HG03066 (cell line): Measurements from ENCODE around the gene RCE1.

Experiments
- ATAC-seq: cut with Tn5 transposase; IDR thresholded peaks from one replicate; pipeline ENCODE4 v1.9.1; 2021; ENCODE audit warnings: low read depth; ENCODE audit not compliant: unreplicated experiment

The RCE1 gene

GRCh38 chr11:66883016-66883965 is 40.0 kb downstream of the RCE1 start:
- ATAC-seq = no peak

GRCh38 chr11:66884443-66884842 is 41.2 kb downstream of the RCE1 start:
- ATAC-seq = no peak

GRCh38 chr11:66885469-66885868 is 42.2 kb downstream of the RCE1 start:
- no peak for ATAC-seq

GRCh38 chr11:66885950-66886440 is 42.8 kb downstream of the RCE1 start:
- no peak for ATAC-seq

GRCh38 chr11:66886671-66887221 is 43.5 kb downstream of the RCE1 start:
- no peak for ATAC-seq

- ATAC-seq = no peak
Measured at GRCh38 chr11:66887526-66887925, 44.3 kb downstream of the RCE1 start.

GRCh38 chr11:66888282-66888681 is 45.0 kb downstream of the RCE1 start:
- no peak for ATAC-seq

GRCh38 chr11:66889960-66890359 is 46.7 kb downstream of the RCE1 start:
- ATAC-seq = no peak

GRCh38 chr11:66891851-66892660 is 48.8 kb downstream of the RCE1 start:
- peak; percentile 89 for ATAC-seq

- no peak for ATAC-seq
Measured at GRCh38 chr11:66892911-66893310, 49.7 kb downstream of the RCE1 start.

- no peak for ATAC-seq
Measured at GRCh38 chr11:66894141-66894540, 50.9 kb downstream of the RCE1 start.
